Stimulated activated CD4-positive, alpha-beta T cell treated with anti-CD3 and anti-CD28 coated beads, Interleukin-4, amount 100 ng/mL, for 24 hours (primary cell): Measurements from ENCODE around the gene PIGQ.

Experiments used
- DNase-seq: peaks from one replicate; pipeline ENCODE4 v3.0.0-alpha.2; 2020

The PIGQ gene

GRCh38 chr16:556474-557173 is 13.1 kb upstream of the PIGQ start:
- DNase-seq: no peak

DNA sequence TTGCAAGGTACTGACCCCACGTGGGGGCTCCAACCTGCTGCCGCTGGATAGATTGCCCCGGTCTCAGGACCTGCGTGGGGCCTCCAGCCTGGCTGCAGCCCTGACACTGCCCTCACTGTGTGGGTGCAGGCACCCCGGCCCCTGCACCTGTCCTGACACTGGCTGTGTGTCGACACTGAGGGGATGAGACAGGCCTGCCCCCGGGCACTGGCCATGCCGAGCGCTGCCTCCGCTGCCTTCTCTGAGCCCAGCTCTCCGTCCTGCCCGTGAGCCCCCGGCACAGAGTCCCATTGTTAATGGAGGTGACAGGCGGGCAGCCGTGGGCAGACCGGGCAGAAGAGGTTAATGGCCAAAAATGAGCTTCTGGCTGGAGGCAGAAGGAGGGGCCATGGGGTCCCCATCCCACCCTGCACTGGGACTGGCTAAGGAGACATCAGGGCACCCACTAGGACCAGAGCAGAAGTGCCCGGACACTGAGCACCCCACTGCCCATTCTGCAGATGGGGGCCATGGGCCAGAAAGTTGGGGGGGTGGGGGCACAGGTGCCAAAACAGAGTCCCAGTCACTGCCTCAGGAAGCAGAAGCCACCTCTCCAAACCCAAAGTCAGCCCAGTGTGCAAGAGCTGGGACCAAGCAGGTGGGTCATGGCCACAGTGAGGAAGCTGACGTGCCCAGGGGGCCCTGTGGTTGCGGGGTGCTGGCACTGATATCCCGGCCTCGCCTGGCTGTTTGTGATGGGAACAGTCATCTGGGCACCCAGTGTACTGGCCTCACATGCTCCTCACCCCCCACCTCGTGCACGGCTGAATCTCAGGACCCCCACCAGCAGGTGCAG is 12.1 kb upstream of the PIGQ start:
- no peak for DNase-seq

GRCh38 chr16:558298-559020 is 11.3 kb upstream of the PIGQ start:
- no peak for DNase-seq

DNA sequence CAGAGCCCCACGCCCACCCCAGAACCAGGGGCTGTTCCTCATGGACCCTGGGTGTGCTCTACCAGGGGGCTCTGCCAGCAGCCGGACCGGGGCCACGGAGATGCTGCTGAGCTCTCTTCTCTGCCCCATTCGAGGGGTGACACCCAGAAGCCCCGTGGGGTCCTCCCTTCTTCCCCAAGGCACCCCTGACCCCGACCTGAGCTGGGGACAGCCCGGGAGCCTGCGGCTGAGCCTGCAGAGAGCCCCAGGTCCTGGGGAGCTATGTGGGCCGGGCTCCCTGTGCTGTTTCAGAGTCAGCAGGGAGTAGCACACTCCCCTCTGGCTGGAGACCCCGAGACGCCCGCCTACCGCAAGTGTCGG is 10.8 kb upstream of the PIGQ start:
- DNase-seq: no peak

GRCh38 chr16:559411-560203 is 10.2 kb upstream of the PIGQ start:
- DNase-seq: no peak

GRCh38 chr16:560204-560700 is 9.5 kb upstream of the PIGQ start, which contains the start of gene PRR35:
PRR35 (plus strand) TSS chr16:560394; CDS start chr16:563295, 2,901 bp downstream.
- no peak for DNase-seq

DNA sequence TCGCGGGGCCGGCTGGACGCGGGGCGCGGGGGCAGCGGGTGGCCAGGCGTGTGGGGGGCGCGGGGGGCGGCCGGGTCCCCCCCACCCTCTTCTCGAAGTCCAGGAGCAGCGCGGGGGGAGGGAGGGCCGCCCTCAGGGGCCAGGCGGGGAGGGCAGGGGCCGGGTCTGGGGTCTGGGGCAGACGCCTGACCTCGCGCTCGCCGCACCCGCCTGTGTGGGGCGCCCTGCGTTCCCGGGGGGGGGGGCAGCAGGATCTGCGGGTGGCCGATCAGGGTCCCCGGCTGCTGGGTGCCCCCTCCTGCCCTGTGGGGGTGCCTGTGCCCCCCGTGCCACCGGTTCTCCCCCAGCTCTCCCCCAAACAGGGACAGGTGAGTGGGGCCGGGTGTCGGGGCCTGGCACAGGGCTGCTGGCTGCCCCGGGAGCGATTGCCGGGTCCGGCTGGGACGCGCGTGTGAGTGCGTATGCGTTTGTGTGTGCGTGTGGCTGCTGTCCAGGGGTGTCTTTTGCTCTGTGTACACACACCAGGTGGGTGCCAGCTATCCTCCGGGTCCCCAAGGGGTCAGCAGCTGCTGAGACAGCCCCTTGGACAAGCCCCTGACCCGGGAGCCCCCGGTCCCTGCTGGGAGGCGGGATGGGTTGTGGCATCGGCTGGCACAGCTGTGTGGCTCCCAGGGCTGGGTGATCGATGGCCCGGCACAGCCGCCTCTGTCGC is 8.9 kb upstream of the PIGQ start:
- DNase-seq: no peak

DNA sequence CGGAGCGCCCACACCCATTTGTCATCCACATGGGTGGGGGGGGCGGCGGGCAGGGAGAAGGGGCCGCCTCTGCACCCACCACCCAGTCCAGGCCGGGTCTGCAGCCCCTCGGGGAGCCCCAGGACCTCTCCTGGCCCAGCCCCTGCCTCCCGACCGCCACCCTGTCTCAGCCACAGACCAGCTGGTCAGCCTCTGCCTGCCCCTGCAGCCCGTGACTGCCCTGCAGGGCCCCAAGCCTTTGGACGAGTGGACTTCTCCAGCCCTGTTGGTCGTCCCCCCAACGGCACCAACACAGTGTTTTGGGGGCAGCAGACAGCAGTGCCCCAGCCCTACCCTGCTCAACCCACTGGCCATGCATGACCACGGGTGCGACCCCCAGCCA is 8.4 kb upstream of the PIGQ start:
- DNase-seq: no peak

DNA sequence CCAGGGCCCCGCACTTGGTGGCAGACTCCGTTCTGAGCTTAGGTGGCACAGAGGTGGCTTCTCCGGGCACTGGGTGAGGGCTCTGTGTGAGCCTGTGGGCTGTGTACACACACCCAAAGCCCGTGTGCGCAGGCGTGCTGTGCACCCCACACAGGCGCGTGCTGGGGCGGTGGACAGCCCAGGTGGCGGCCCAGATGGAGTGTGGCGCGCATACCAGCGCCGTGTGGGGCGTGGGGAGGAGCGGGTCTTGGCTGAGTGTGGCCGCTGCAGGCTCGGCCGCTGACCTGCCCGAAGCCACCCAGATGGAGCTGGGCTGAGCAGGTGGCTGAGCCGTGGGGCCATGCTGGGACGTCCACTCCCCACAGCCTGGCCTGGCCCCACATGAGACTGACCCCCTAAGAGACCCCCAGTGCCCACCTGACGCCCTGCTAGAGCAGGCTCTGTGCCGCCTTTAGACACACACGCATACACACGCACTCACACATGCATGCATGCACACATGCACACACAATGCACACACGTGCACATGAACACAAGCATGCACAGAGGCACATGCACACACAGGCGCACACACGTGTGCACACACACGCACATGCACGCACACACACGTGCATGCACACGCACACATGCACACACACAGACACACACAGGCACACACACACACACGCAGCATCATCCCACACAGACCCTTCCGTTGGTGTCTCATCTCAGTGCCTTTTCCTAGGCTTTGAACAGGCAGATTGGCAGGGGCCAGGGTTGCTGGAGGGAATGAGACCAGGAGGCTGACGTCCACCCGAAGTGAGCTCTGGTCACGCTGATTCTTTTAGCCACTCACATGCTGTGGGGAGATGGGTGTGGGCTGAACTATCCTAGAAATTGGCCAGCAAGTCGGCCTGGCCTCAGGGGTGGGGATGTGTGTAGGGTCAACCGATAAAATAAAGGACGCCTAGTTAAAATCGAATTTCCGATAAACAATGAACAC is 7.5 kb upstream of the PIGQ start:
- DNase-seq: no peak

DNA sequence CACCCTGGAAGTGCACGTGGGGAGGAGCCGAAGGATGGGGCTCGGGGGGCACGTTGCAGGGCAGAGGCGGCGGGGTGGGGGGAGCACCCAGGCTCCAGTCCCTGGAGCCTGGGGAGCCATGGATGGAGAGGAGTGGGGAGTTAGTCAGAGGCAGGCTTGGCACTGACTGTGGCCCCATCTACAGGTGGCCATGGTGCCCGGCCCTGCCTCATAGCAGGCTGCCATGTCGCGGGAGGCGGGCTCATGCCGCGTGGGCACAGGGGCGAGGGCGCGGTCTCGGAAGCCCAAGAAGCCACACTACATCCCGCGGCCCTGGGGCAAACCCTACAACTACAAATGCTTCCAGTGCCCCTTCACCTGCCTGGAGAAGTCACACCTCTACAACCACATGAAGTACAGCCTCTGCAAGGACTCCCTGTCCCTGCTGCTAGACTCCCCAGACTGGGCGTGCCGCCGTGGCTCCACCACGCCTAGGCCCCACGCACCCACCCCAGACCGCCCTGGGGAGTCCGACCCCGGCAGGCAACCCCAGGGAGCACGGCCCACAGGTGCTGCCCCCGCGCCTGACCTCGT is 6.6 kb upstream of the PIGQ start:
- DNase-seq: no peak

GRCh38 chr16:564690-565418 is 4.9 kb upstream of the PIGQ start:
- no peak for DNase-seq

DNA sequence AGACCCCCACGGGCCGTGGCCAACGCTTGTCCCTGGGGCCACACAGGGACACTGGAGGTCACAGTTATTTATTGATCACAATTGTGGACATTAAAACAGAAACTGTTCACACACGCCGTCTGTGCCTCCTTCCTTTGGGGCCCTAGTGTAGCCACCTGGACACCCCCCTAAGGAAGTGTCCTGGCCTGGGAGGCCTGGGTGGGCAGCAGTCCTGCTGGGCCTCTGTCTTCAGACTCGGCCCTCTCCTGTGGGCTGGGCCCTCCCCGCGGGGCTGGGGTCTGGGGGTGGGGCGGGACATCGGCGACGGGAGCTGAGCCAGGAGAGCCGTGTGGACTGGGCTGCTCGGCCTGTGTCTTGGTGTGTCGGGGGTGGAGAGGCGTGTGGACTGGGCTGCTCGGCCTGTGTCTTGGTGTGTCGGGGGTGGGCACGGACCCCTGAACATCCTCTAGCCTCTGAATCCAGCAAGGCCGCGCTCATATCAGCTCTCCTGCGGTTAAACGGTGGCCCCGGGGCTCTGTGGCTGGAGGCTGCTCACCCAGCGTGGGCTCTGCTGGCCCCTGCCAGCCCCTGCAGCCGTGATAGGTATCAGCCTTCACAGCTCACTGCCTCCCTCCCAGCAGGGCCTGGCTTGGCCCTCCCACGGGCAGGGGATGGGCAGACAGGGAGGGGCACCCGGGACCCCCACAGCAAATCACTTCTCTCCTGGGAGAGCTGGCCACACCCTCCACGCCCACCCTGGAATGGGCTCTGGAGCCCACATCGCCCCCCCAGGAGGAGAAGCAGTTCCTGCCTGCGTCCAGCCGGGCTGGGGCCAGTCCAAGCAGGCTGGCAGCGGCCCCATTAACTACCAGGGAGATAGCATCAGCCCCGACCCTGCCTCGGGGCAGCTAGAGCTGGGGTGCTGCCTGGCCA is 4.1 kb upstream of the PIGQ start:
- no peak for DNase-seq

DNA sequence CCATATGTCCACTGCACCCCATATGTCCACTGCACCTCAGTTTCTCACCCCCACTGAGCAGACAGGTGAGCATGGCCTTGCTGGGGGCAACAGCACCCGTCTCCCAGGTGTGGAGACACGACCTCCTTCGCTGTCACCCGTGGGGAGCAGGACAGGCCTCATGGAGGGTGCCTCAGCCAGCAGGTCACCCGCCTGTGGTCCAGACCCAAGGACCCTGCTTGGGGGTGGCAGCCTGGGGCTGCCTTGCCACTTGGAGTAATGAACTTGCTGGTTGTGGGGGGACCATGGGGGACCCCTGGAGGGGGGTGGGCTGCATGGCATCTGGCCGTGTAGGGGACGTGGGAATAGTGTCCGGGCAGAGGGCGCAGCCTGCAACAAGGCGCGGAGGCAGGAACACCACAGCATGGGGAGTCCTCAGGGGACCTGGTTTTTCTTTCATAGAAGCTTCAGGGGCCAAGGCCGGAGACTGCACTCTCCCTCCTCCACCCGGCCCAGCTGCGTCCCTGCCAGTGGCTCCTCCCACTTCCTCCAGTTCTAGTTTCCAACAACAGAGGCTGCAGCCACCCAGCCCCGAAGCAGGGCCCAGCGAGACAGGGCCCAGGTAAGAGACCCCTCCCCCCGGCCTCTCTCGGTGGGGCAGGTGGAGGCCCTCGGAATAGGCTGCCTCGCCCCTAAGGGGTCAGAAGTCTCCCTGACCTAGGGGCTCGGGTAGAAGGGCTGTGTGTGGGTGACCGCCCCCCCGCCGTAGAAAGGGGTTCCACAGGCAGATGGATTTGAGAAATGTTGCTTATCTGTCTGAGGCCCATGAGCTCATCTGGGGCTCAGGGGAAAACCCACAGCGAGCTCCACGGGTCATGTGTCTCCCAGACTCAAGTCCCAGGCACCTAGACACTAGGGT is 3.0 kb upstream of the PIGQ start, which contains the start of gene NHLRC4:
Gene NHLRC4 (plus strand): TSS at position 531 of the 898 bp plus-strand sequence. CDS start 1,043 bp downstream, outside the sequence.
- peak; percentile 45 for DNase-seq

DNA sequence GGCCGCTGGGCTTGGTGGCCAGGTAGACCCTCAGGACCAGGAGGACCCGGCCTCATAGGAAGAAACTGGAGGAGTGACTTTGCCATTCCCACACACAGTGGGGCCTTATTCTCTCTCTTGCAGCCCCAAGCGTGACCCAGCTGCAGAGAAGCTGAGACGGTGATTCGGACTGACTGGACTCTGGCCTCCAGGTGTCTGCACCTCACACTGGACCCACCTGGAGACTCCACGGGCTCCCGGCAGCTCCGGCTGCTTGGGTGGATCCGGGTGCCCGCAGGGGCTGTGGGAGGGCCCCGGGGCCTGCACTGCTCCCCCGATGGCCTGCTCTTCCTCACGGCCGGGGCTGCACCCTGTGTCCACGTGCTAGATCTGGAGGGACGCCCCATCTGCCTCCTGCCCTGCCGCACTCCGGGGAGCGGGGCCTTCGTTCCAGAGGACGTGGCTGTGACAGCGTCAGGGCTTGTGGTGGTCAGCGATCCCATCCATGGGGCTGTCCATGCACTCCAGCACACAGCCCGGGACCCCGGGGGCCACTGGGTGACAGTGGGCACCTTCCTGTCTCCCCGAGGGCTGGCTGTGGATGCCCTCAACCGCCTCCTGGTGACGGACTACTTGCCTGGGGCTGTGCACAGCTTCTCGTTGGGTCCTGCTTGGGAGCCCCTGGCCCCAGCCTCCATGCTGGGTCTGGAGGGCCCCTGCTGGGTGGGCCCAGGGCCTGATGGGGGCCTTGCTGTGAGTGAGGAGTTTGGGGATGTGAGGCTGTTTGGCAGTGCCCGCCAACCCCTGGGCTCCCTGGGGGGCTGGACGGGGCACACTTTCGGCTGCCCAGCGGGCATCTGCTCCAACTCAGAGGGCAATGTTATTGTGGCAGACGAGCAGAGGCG is 2.2 kb upstream of the PIGQ start:
- no peak for DNase-seq

- no peak for DNase-seq
Observed at GRCh38 chr16:568401-569258, 1.1 kb upstream of the PIGQ start.
